Thymus (tissue), 14 donors: ENCODE results near the gene RBM25. TPM values are rescaled to one million over a fixed set of nuclear protein-coding genes. Genes with fewer than 3 reads are reported as not detected.
"Not testable (repeated sequence)": the region's sequence is repeated elsewhere in the genome, so short reads cannot be mapped to it uniquely, and the experiment has no call there.

ENCODE experiments used
- DNase-seq, 9 donors: peaks; one replicate each; pipeline ENCODE4 v3.0.0-alpha.2; 2013; ENCODE audit warnings: low spot score in 9 of 9, low read depth in 6 of 9, missing footprints in 1 of 9
- H3K27ac ChIP-seq, 2 donors: one replicate each; pipeline ENCODE4 v1.5.1; 2013; ENCODE audit warnings: control low read depth in 1 of 2, low read depth in 1 of 2, low read length in 1 of 2, mild to moderate bottlenecking in 1 of 2, moderate library complexity in 1 of 2
- H3K27me3 ChIP-seq, 2 donors: one replicate each; pipeline ENCODE4 v1.5.1; 2013; ENCODE audit warnings: low read length in 1 of 2; ENCODE audit not compliant: control insufficient read depth in 2 of 2, insufficient read depth in 1 of 2
- H3K36me3 ChIP-seq, 2 donors: one replicate each; pipeline ENCODE4 v1.5.1; 2013; ENCODE audit warnings: low read length in 1 of 2, mild to moderate bottlenecking in 1 of 2, moderate library complexity in 1 of 2; ENCODE audit not compliant: control insufficient read depth in 2 of 2, insufficient read depth in 2 of 2
- H3K4me1 ChIP-seq, 2 donors: one replicate each; pipeline ENCODE4 v1.5.1; 2013; ENCODE audit warnings: low read length in 2 of 2; ENCODE audit not compliant: control insufficient read depth in 2 of 2, insufficient read depth in 2 of 2
- H3K4me3 ChIP-seq, 2 donors: one replicate each; pipeline ENCODE4 v1.5.1; 2013; ENCODE audit warnings: low read length in 2 of 2, control low read depth in 1 of 2, mild to moderate bottlenecking in 1 of 2
- H3K9me3 ChIP-seq, 2 donors: one replicate each; pipeline ENCODE4 v1.5.1; 2013; ENCODE audit warnings: low read length in 1 of 2, mild to moderate bottlenecking in 1 of 2; ENCODE audit not compliant: control insufficient read depth in 2 of 2, insufficient read depth in 1 of 2
- WGBS: extraction: QIAGEN DNeasy Blood & Tissue Kit; methylation state at CpG from one replicate; pipeline ENCODE4 v1.1.7; 2013; 5-methylcytosine and 5-hydroxymethylcytosine counted together
- long read RNA-seq, 10 donors: transcript quantifications; one replicate each; lab custom pipeline, GENCODE V29; 2026
- polyA plus RNA-seq: library from polyadenylated mRNA; stranded (reverse); fragments of 200-250 nt; gene quantifications from one replicate; pipeline ENCODE4 v1.2.3, GENCODE V29; 2013
- total RNA-seq: library from RNA; stranded (reverse); fragments of 120-200 nt; gene quantifications from one replicate; pipeline ENCODE4 v1.2.4, GENCODE V29; 2013
- donor health status: healthy.

RBM25 gene
- 41.7 TPM for total RNA-seq
- 88.6 TPM for polyA plus RNA-seq
- long read RNA-seq, donor 1, partial matches to known transcripts, result 0 of 1 reads
- long read RNA-seq, donor 1, other reads (novel, unspliced or antisense), result 0 of 1 reads
- long read RNA-seq, donor 2, result 0 reads
- long read RNA-seq, donor 3, transcript RBM25-203 (9 exons, 2,470 nt), result major isoform, 8 of 149 reads
- long read RNA-seq, donor 3, partial matches to known transcripts, result 140 of 149 reads
- long read RNA-seq, donor 3, other reads (novel, unspliced or antisense), result 0 of 149 reads
- long read RNA-seq, donor 4, transcript RBM25-203 (9 exons, 2,470 nt), result major isoform, 7 of 31 reads
- long read RNA-seq, donor 4, partial matches to known transcripts, result 24 of 31 reads
- long read RNA-seq, donor 4, other reads (novel, unspliced or antisense), result 0 of 31 reads
- long read RNA-seq, donor 5, full-length matches to known transcripts, result 13 of 99 reads
- long read RNA-seq, donor 5, partial matches to known transcripts, result 86 of 99 reads
- long read RNA-seq, donor 5, other reads (novel, unspliced or antisense), result 0 of 99 reads
- long read RNA-seq, donor 6, full-length matches to known transcripts, result 12 of 17 reads
- long read RNA-seq, donor 6, partial matches to known transcripts, result 5 of 17 reads
- long read RNA-seq, donor 6, other reads (novel, unspliced or antisense), result 0 of 17 reads
- long read RNA-seq, donor 7, transcript RBM25-203 (9 exons, 2,470 nt), result major isoform, 5 of 27 reads
- long read RNA-seq, donor 7, partial matches to known transcripts, result 20 of 27 reads
- long read RNA-seq, donor 7, other reads (novel, unspliced or antisense), result 0 of 27 reads
- long read RNA-seq, donor 8, transcript RBM25-203 (9 exons, 2,470 nt), result major isoform, 5 of 5 reads
- long read RNA-seq, donor 8, partial matches to known transcripts, result 0 of 5 reads
- long read RNA-seq, donor 8, other reads (novel, unspliced or antisense), result 0 of 5 reads
- long read RNA-seq, donor 9, transcript RBM25-203 (9 exons, 2,470 nt), result major isoform, 6 of 34 reads
- long read RNA-seq, donor 9, partial matches to known transcripts, result 27 of 34 reads
- long read RNA-seq, donor 9, other reads (novel, unspliced or antisense), result 0 of 34 reads
- long read RNA-seq, donor 10, partial matches to known transcripts, result 0 of 3 reads
- long read RNA-seq, donor 10, other reads (novel, unspliced or antisense), result 0 of 3 reads

DNA sequence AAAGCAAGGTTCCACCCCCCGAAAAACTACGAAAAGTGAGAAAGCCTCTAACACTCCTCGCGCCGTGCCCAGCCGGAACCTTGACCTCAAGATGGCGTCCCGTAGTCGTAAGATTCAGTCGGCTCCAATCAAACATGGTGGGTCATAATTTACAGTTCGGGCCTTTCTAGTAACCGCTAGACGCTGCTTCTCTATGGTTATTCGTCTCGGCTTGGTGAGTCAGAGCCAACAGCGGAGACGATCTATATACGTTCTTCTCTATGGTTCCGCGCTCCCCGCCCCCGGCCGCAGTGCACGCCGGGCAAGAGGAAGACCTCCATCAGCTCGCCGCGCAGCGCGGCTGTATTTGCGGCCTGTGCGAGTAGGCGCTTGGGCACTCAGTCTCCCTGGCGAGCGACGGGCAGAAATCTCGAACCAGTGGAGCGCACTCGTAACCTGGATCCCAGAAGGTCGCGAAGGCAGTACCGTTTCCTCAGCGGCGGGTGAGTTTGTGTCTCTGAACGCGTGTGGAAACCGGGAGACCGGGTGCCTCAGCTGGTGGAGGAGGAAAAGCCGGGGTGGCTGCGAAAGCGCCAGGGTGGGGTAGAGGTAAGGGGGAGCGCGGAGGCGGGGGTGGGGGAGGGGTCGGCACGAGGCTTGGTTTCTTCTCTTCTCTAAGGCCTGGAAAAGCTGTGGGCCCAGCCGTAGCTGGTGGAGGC is at the start of gene RBM25:
Gene RBM25 (plus strand): TSS at position 311 of the 698 bp plus-strand sequence. CDS start 13,108 bp downstream, outside the sequence.
- WGBS, result under 1% methylated on average over 57 of the region's 57 CpGs
- H3K27ac ChIP-seq, result peak within 1 kb of the TSS; percentile 96 to 99
- peak; percentile 92 to 98 (median 96) for DNase-seq
- H3K9me3 ChIP-seq, result no peaks in the 10 kb centered on the region
- peaks cover 0 to 9% of the 10 kb centered on the region in 2 donors for H3K36me3 ChIP-seq
- H3K4me1 ChIP-seq, result peaks cover 0 to 4% of the 10 kb centered on the region in 2 donors
- no peaks in the 10 kb centered on the region for H3K27me3 ChIP-seq
- peak within 1 kb of the TSS; percentile 93 to 98 for H3K4me3 ChIP-seq

DNA sequence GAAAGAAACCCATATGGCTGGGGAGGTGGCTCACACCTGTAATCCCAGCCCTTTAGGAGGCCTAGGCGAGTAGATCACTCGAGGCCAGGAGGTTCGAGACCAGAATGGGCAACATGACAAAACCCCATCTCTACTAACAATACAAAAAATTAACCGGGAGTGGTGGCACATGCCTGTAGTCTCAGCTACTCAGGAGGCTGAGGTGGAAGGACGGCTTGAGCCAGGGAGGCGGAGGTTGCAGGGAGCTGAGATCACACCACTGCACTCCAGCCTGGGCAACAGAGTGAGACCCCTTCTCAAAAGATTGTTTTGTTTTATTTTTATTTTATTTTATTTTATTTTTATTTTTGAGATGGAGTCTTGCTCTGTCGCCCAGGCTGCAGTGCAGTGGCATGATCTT is 47.1 kb upstream of the RBM25 start:
- H3K27ac ChIP-seq, H3K4me3 ChIP-seq, H3K27me3 ChIP-seq, H3K9me3 ChIP-seq, DNase-seq, H3K4me1 ChIP-seq: not testable (repeated sequence)
- peaks cover 8 to 40% of the 10 kb centered on the region in 2 donors for H3K36me3 ChIP-seq
- 96% methylated on average over 7 of the region's 7 CpGs for WGBS

DNA sequence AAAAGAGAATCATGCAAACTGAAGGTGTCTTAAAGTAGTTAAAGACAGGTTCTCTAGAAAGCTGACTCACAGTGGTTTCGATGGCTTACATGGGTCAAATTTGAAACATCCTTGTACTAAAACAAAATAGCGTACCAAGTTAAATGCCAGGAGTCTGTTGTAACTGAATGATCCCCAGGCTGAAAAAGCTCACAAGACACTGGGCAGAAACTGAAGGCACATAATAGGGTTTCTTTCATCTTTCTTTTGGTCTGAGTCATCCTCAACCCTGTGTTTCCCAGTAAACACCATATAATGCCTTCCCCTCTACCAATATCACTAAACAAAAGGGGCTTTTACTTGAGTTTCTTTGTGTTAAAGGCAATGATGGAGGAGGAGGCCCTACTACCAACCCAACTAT is 44.2 kb upstream of the RBM25 start:
- Histone ChIP-seq H3K36me3 (peaks cover 16 to 38% of the 10 kb centered on the region in 2 donors), H3K4me1 (no peaks in the 10 kb centered on the region), H3K27ac (no peak overlapping the region), H3K27me3 (no peaks in the 10 kb centered on the region), H3K9me3 (no peaks in the 10 kb centered on the region), H3K4me3 (no peak overlapping the region)
- no peak for DNase-seq
- 66% methylated on average over 2 of the region's 2 CpGs for WGBS

DNA sequence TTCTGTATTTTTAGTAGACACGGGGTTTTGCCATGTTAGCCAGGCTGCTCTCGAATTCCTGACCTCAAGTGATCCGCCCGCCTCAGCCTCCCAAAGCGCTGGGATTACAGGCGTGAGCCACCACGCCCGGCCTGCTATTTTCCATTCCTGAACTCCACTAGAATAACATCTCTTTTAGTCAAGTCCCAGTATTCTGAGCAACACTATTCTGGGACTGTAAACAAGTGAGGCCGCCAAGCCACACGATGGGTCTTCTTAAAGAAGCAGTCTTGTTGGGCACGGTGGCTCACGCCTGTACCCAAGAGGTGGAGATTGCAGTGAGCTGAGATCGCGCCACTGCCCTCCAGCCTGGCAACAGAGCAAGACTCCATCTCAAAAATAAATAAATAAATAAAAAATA is 42.8 kb upstream of the RBM25 start:
- DNase-seq, H3K4me1 ChIP-seq, H3K4me3 ChIP-seq, H3K27me3 ChIP-seq, H3K9me3 ChIP-seq, H3K27ac ChIP-seq: not testable (repeated sequence)
- 97% methylated on average over 14 of the region's 14 CpGs for WGBS
- H3K36me3 ChIP-seq, result peaks cover 16 to 35% of the 10 kb centered on the region in 2 donors

DNA sequence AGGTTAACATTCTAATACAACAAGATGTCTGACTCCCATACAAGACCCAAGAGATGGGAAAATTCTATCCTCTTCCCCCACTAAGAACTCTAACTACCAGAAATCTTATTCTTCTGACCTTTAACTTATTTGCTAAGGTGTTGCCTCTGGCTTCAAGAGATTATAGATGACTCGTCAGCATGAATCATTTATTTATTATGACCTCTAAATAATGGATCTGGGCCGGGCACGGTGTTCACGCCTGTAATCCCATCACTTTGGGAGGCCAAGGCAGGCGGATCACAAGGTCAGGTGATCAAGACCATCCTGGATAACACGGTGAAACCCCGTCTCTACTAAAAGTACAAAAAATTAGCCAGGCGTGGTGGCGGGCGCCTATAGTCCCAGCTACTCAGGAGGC is 42.3 kb upstream of the RBM25 start:
- peaks cover 16 to 37% of the 10 kb centered on the region in 2 donors for H3K36me3 ChIP-seq
- not testable (repeated sequence) for H3K4me3 ChIP-seq, H3K27ac ChIP-seq, H3K27me3 ChIP-seq, H3K4me1 ChIP-seq, DNase-seq, H3K9me3 ChIP-seq
- 98% methylated on average over 10 of the region's 10 CpGs for WGBS

DNA sequence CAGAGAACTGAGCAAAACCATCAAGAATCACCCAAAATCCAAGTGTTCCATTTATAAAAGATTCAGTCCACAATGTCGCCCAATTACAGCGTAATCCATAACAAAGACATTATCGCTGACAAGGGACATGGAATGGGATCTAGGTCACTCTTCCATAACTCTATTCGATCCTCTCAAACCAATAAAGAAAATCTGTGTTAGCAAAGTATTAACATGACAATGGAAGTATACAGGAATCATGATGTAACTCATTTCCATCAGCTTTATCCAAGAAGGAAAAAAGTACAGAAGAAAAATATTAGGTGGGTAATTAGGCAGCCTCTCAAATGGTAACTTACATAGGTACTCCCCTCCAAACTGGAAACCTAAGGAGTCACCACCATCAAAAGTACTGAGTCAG is 36.3 kb upstream of the RBM25 start:
- peaks cover 4 to 6% of the 10 kb centered on the region in 2 donors for H3K4me1 ChIP-seq
- H3K36me3 ChIP-seq, result peaks cover 20 to 26% of the 10 kb centered on the region in 2 donors
- H3K27ac ChIP-seq, result no peak overlapping the region
- DNase-seq, result no peak
- 98% methylated on average over 4 of the region's 4 CpGs for WGBS
- no peaks in the 10 kb centered on the region for H3K27me3 ChIP-seq
- no peak overlapping the region for H3K4me3 ChIP-seq
- no peaks in the 10 kb centered on the region for H3K9me3 ChIP-seq

DNA sequence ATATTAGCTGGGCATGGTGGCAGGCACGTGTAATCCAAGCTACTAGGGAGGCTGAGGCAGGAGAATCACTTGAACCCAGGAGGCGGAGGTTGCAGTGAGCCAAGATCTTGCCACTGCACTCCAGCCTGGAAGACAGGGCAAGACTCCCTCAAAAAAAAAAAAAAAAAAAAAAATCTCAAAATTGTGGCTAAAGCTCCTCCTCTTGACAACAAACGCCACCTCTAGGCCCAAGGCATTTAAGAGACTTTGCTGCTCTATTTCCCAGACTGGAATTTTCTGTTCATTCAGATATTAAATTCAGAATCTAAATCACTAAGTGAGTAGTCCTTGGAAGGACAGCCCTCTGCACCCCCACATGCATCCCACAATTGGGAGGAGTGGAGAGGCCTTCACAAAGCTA is 32.8 kb upstream of the RBM25 start:
- Histone ChIP-seq H3K27ac (no peak overlapping the region), H3K9me3 (no peaks in the 10 kb centered on the region), H3K27me3 (no peaks in the 10 kb centered on the region), H3K36me3 (peaks cover 14 to 17% of the 10 kb centered on the region in 2 donors), H3K4me3 (no peak overlapping the region), H3K4me1 (peaks cover 4 to 10% of the 10 kb centered on the region in 2 donors)
- 96% methylated on average over 3 of the region's 3 CpGs for WGBS
- DNase-seq, result no peak

DNA sequence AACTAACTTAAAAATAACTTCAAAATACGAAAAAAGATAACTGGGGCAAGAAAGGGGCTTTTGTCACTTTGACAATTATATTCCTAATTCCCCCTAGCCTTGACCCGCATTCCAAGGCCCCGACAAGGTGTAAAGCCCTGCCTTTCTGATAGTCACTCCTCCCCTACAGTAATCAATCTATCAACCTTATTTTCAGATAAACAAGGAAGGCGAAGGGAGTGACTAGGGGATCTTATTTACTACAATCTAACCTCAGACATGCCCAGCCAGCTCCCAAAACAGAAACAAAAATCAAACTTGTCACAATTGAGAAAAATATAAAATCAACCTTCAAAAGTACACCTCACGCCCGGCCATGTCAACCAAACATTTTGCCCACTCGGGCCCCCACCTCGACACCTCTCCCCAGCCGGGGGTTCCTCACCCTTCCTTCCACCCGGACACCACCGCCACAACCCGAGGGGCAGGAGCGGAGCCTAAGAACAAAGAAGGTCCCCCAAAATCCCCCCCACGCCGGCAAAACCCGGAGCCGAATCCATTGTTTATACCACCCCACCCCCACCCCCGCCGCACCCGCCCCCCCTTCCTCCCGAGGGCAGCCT is 32.0 kb upstream of the RBM25 start:
- peaks cover 4 to 10% of the 10 kb centered on the region in 2 donors for H3K4me1 ChIP-seq
- DNase-seq, result peak in 1 of 9 donors; percentile 18
- 7% methylated on average over 21 of the region's 21 CpGs for WGBS

More for the DNA sequence above, 32.0 kb upstream of the RBM25 start:
- Histone ChIP-seq H3K27me3 (no peaks in the 10 kb centered on the region), H3K27ac (no peak overlapping the region), H3K9me3 (no peaks in the 10 kb centered on the region), H3K36me3 (peaks cover 12 to 17% of the 10 kb centered on the region in 2 donors), H3K4me3 (peak overlapping the region; percentile 77)
